K562 (cell line): ENCODE data around the gene TEX54. TPM values are rescaled to one million over a fixed set of nuclear protein-coding genes. Genes with fewer than 3 reads are reported as not detected.

Source experiments
- CCAR2 ChIP-seq: fragments of 200-400 bp; formaldehyde crosslinking; IDR thresholded peaks from 2 replicates; pipeline ENCODE4 v1.6.1; 2017; ENCODE audit warnings: mild to moderate bottlenecking, low read depth, low read length
- DDX20 ChIP-seq: fragments of 450-650 bp; IDR thresholded peaks from 2 replicates; pipeline ENCODE4 v1.6.1; 2016; ENCODE audit warnings: missing genetic modification characterization, low read depth, mild to moderate bottlenecking, missing compliant biosample characterization, moderate library complexity
- EZH2 ChIP-seq: IDR thresholded peaks from 2 replicates; pipeline ENCODE4 v1.6.1; 2012; ENCODE audit warnings: low read depth, mild to moderate bottlenecking, inconsistent platforms, low read length, borderline replicate concordance
- FOXM1 ChIP-seq, 2 experiments: fragments of 450-650 bp in 1 of 2; sonication (generic) in 1 of 2; formaldehyde crosslinking in 1 of 2; IDR thresholded peaks; 2 replicates each; pipeline versions ENCODE4 v1.6.1 to v1.9.0; 2017 to 2022; ENCODE audit warnings: low read depth in 2 of 2, mild to moderate bottlenecking in 2 of 2, missing genetic modification reagents in 1 of 2, moderate library complexity in 1 of 2
- FOXP4 ChIP-seq: sonication (generic); formaldehyde crosslinking; IDR thresholded peaks from 2 replicates; pipeline ENCODE4 v1.8.0; 2022; ENCODE audit warnings: mild to moderate bottlenecking, missing genetic modification reagents, borderline replicate concordance
- KAT8 ChIP-seq: fragments of 450-650 bp; IDR thresholded peaks from 2 replicates; pipeline ENCODE4 v1.6.1; 2016; ENCODE audit warnings: low read depth, mild to moderate bottlenecking
- LARP7 ChIP-seq: fragments of 450-650 bp; IDR thresholded peaks from 2 replicates; pipeline ENCODE4 v1.6.1; 2016
- LCOR ChIP-seq: sonication (generic); formaldehyde crosslinking; IDR thresholded peaks from 2 replicates; pipeline ENCODE4 v1.8.0; 2022; ENCODE audit warnings: mild to moderate bottlenecking, missing genetic modification reagents
- RFX1 ChIP-seq: fragments of 450-650 bp; IDR thresholded peaks from 2 replicates; pipeline ENCODE4 v1.6.1; 2016; ENCODE audit warnings: mild to moderate bottlenecking, moderate library complexity
- TCF3 ChIP-seq: sonication (generic); formaldehyde crosslinking; IDR thresholded peaks from 2 replicates; pipeline ENCODE4 v1.4.0; 2020; ENCODE audit warnings: mild to moderate bottlenecking, missing genetic modification reagents
- TFAM ChIP-seq: fragments of 250-450 bp; sonication (Bioruptor Pico); conservative IDR thresholded peaks from 2 replicates; pipeline ENCODE4 v1.5.0; 2021; ENCODE audit warnings: mild to moderate bottlenecking, moderate library complexity
- TFAP4 ChIP-seq: sonication (generic); formaldehyde crosslinking; IDR thresholded peaks from 2 replicates; pipeline ENCODE4 v1.8.0; 2022; ENCODE audit warnings: missing genetic modification reagents, mild to moderate bottlenecking, moderate library complexity, borderline replicate concordance
- ZNF3 ChIP-seq: fragments of 250-450 bp; sonication (Bioruptor Pico); IDR thresholded peaks from 2 replicates; pipeline ENCODE4 v1.5.0; 2021; ENCODE audit warnings: mild to moderate bottlenecking, moderate library complexity
- ZNF639 ChIP-seq, 2 experiments: fragments of 200-800 bp in 1 of 2; sonication (Bioruptor generic) in 1 of 2; sonication (generic) in 1 of 2; formaldehyde crosslinking in 1 of 2; IDR thresholded peaks in 1 of 2; conservative IDR thresholded peaks in 1 of 2; 2 replicates each; pipeline versions ENCODE4 v1.5.0 to v1.6.1; 2016 to 2020; ENCODE audit warnings: missing compliant biosample characterization in 1 of 2, missing genetic modification characterization in 1 of 2, missing genetic modification reagents in 1 of 2
- ZNF766 ChIP-seq: fragments of 200-800 bp; sonication (Bioruptor generic); conservative IDR thresholded peaks from 2 replicates; pipeline ENCODE4 v1.6.1; 2016; ENCODE audit warnings: missing genetic modification characterization, missing compliant biosample characterization
- polyA plus RNA-seq, 8 experiments: library from polyadenylated mRNA; depleted of rRNA in 4 of 8; stranded (reverse) in 5 of 8; unstranded in 3 of 8; fragments of >200 nt; fragmentation: Nextera tagmentation in 2 of 8; fragmentation: Illumina TruSeq in 1 of 8; extraction: Ambion mirVana in 2 of 8; extraction: Trizol in 1 of 8; gene quantifications; 2 replicates each; pipeline versions ENCODE4 v1.2.1 to v1.2.3, GENCODE V29; 2011 to 2014; ENCODE audit warnings: inconsistent platforms in 1 of 8, missing spikeins in 1 of 8
- total RNA-seq, 7 experiments: library from RNA; depleted of rRNA in 6 of 7; stranded (reverse); fragments of >200 nt in 6 of 7; fragmentation: Illumina TruSeq in 2 of 7; extraction: Trizol in 2 of 7; gene quantifications; 2 replicates each; pipeline versions ENCODE4 v1.2.1 to v1.2.3, GENCODE V29; 2011 to 2021; ENCODE audit warnings: low replicate concordance in 1 of 7
- TF ChIP-seq, protein P1 (sequence below): sonication (generic); formaldehyde crosslinking; IDR thresholded peaks from 2 replicates; pipeline ENCODE4 v1.8.1; 2023; ENCODE audit warnings: missing genetic modification reagents, mild to moderate bottlenecking, borderline replicate concordance

The TEX54 gene
- total and polyA plus RNA-seq, 9 of the 15 experiments (the other 6 are each of a cell fraction or from before 2014, with no cell fraction given), result not detected

- TF ChIP-seq, protein P1, sequence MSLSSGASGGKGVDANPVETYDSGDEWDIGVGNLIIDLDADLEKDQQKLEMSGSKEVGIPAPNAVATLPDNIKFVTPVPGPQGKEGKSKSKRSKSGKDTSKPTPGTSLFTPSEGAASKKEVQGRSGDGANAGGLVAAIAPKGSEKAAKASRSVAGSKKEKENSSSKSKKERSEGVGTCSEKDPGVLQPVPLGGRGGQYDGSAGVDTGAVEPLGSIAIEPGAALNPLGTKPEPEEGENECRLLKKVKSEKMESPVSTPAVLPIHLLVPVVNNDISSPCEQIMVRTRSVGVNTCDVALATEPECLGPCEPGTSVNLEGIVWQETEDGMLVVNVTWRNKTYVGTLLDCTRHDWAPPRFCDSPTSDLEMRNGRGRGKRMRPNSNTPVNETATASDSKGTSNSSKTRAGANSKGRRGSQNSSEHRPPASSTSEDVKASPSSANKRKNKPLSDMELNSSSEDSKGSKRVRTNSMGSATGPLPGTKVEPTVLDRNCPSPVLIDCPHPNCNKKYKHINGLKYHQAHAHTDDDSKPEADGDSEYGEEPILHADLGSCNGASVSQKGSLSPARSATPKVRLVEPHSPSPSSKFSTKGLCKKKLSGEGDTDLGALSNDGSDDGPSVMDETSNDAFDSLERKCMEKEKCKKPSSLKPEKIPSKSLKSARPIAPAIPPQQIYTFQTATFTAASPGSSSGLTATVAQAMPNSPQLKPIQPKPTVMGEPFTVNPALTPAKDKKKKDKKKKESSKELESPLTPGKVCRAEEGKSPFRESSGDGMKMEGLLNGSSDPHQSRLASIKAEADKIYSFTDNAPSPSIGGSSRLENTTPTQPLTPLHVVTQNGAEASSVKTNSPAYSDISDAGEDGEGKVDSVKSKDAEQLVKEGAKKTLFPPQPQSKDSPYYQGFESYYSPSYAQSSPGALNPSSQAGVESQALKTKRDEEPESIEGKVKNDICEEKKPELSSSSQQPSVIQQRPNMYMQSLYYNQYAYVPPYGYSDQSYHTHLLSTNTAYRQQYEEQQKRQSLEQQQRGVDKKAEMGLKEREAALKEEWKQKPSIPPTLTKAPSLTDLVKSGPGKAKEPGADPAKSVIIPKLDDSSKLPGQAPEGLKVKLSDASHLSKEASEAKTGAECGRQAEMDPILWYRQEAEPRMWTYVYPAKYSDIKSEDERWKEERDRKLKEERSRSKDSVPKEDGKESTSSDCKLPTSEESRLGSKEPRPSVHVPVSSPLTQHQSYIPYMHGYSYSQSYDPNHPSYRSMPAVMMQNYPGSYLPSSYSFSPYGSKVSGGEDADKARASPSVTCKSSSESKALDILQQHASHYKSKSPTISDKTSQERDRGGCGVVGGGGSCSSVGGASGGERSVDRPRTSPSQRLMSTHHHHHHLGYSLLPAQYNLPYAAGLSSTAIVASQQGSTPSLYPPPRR (CRISPR knock-in tag), result peak; percentile 100
- TF ChIP-seq KAT8, result no peak
- TF ChIP-seq FOXP4, result peak; percentile 86; the same call in 1 of the 2 replicates
- TF ChIP-seq LCOR (CRISPR knock-in tag), result peak; percentile 98
- TF ChIP-seq DDX20 (tag), result peak; percentile 71
- peak; percentile 100 for TF ChIP-seq ZNF3 (CRISPR knock-in tag)
- no peak for TF ChIP-seq CCAR2
- peak in 1 of 2 experiments; percentile 85; a peak in 2 of 4 replicates for TF ChIP-seq ZNF639 (CRISPR knock-in tag; conservative IDR thresholded peaks at IDR 0.05 in 1 of 2, IDR thresholded peaks at IDR 0.05 in 1 of 2)
- no peak; the same call in none of the 2 replicates for TF ChIP-seq LARP7
- no peak for TF ChIP-seq EZH2
- peak; percentile 51 for TF ChIP-seq FOXM1 (IDR thresholded peaks at IDR 0.05; ENCODE audit: low read depth)
- TF ChIP-seq FOXM1 (CRISPR knock-in tag; IDR thresholded peaks at IDR 0.05; ENCODE audit: low read depth), result peak; percentile 97
- peak; percentile 78 for TF ChIP-seq ZNF766 (CRISPR knock-in tag)
- no peak for TF ChIP-seq TFAM (CRISPR knock-in tag)
- peak; percentile 80 for TF ChIP-seq RFX1
- no peak; the same call in 1 of the 2 replicates for TF ChIP-seq TFAP4
- TF ChIP-seq TCF3 (CRISPR knock-in tag), result peak; percentile 62
These were observed 8.9 kb upstream of the TEX54 start (continued) for GRCh38 chr11:62841361-62842170.
